Left lung (tissue), 14 donors: ENCODE measurements around the gene OR2M4. TPM values are rescaled to one million over a fixed set of nuclear protein-coding genes. Genes with fewer than 3 reads are reported as not detected.

ENCODE experiments used
- ATAC-seq: fragments of 200-7000 bp; cut with Tn5 transposase; one replicate; pipeline ENCODE4 v1.9.1; 2020; ENCODE audit warnings: moderate library complexity
- DNase-seq, 4 donors: peaks; one replicate each; pipeline ENCODE4 v3.0.0-alpha.2; 2013 to 2020
- H3K27ac ChIP-seq, 2 donors: fragments of 200-600 bp; sonication (generic) in 1 of 2; one replicate each; pipeline versions ENCODE4 v1.5.0 to v1.8.0; 2020 to 2021
- H3K27me3 ChIP-seq, 2 donors: fragments of 200-600 bp; sonication (generic) in 1 of 2; one replicate each; pipeline versions ENCODE4 v1.5.0 to v1.8.0; 2020 to 2021
- H3K36me3 ChIP-seq, 2 donors: fragments of 200-600 bp; sonication (generic) in 1 of 2; one replicate each; pipeline versions ENCODE4 v1.5.0 to v1.8.0; 2020 to 2021
- H3K4me1 ChIP-seq, 2 donors: fragments of 200-600 bp; one replicate each; pipeline ENCODE4 v1.8.0; 2021
- H3K4me3 ChIP-seq, 2 donors: fragments of 200-600 bp; sonication (generic) in 1 of 2; one replicate each; pipeline versions ENCODE4 v1.5.0 to v1.8.0; 2020 to 2021; ENCODE audit warnings: mild to moderate bottlenecking in 1 of 2
- H3K9me3 ChIP-seq, 2 donors: fragments of 200-600 bp; sonication (generic) in 1 of 2; one replicate each; pipeline versions ENCODE4 v1.5.0 to v1.8.0; 2020 to 2021
- CTCF ChIP-seq, 2 donors: fragments of 200-600 bp; sonication (generic) in 1 of 2; IDR thresholded peaks; one replicate each; pipeline versions ENCODE4 v1.5.0 to v1.8.0; 2021; ENCODE audit warnings: antibody characterized with exemption in 2 of 2
- intact Hi-C, 2 donors: fragments of 100-400 bp; cut with DNase I; formaldehyde crosslinking; loops; one replicate each; pipeline versions ENCODE4 v1.11.2 to v1.14.2; 2022
- long read RNA-seq, 12 donors: library from polyadenylated mRNA in 2 of 12; unstranded in 2 of 12; transcript quantifications; one replicate each; pipeline ENCODE4 v2.0.0 and lab custom pipeline, GENCODE V29; 2019 to 2026
- polyA plus RNA-seq, 6 donors: library from polyadenylated mRNA; unstranded; fragments of 120-200 nt; gene quantifications; one replicate each; pipeline ENCODE4 v1.2.1, GENCODE V29; 2013; ENCODE audit not compliant: insufficient read length in 6 of 6
- total RNA-seq, 2 donors: library from RNA; stranded (reverse); fragmentation: NEBNext Ultra II Directional; extraction: Animal tissue kit (Norgen Biotek cat#: 25700); gene quantifications; one replicate each; pipeline ENCODE4 v1.2.1, GENCODE V29; 2021
- donor health status: DM: no; HTN: yes; CAD: no.
- donor health status: DM: no; HTN: no; CAD: no.

The OR2M4 gene
- not detected for total RNA-seq
- under 1 TPM; 0.04 to 0.12 (median 0.08) TPM for polyA plus RNA-seq
- long read RNA-seq, donor 1 = 0 reads
- long read RNA-seq, donor 2 = 0 reads
- long read RNA-seq, donor 3 = 0 reads
- long read RNA-seq, donor 4 = 0 reads
- long read RNA-seq, donor 5 = 0 reads
- long read RNA-seq, donor 6 = 0 reads
- long read RNA-seq, donor 7 = 0 reads
- long read RNA-seq, donor 8 = 0 reads
- long read RNA-seq, donor 9 = 0 reads
- long read RNA-seq, donor 10 = 0 reads
- long read RNA-seq, donor 11 = 0 reads
- long read RNA-seq, donor 12 = 0 reads

- Histone ChIP-seq H3K4me3 (no peak within 1 kb of the TSS), H3K36me3 (no peaks in the 10 kb centered on the region), H3K9me3 (peaks cover 0 to 13% of the 10 kb centered on the region in 2 donors), H3K4me1 (no peaks in the 10 kb centered on the region), H3K27me3 (no peaks in the 10 kb centered on the region), H3K27ac (no peak within 1 kb of the TSS)
- no peak for DNase-seq
- intact Hi-C loops = no loop called here
- no peak for TF ChIP-seq CTCF (IDR thresholded peaks at IDR 0.05)
- no peak for ATAC-seq
Observed at GRCh38 chr1:248231117-248231516, at the start of gene OR2M4. Gene OR2M4, plus strand, starts transcription at chr1:248231417. Its CDS starts 7,512 bp downstream, at chr1:248238929.

GRCh38 chr1:248183996-248184395 is 47.2 kb upstream of the OR2M4 start:
- no peak overlapping the region for H3K4me3 ChIP-seq
- DNase-seq (no peak), ATAC-seq (no peak)
- H3K4me1 ChIP-seq = no peaks in the 10 kb centered on the region
- no peaks in the 10 kb centered on the region for H3K27me3 ChIP-seq
- H3K9me3 ChIP-seq = peaks cover 0 to 10% of the 10 kb centered on the region in 2 donors
- no peaks in the 10 kb centered on the region for H3K36me3 ChIP-seq
- no peak overlapping the region for H3K27ac ChIP-seq
- intact Hi-C loops = no loop called here
- TF ChIP-seq CTCF (IDR thresholded peaks at IDR 0.05) = no peak

GRCh38 chr1:248187363-248187762 is 43.9 kb upstream of the OR2M4 start:
- DNase-seq = no peak
- no peaks in the 10 kb centered on the region for H3K36me3 ChIP-seq
- no peak for TF ChIP-seq CTCF (IDR thresholded peaks at IDR 0.05)
- intact Hi-C loops = no loop called here
- no peaks in the 10 kb centered on the region for H3K4me1 ChIP-seq
- no peaks in the 10 kb centered on the region for H3K27me3 ChIP-seq
- no peak overlapping the region for H3K27ac ChIP-seq
- H3K4me3 ChIP-seq = no peak overlapping the region
- ATAC-seq = no peak
- H3K9me3 ChIP-seq = peaks cover 0 to 16% of the 10 kb centered on the region in 2 donors

- peaks cover 0 to 21% of the 10 kb centered on the region in 2 donors for H3K9me3 ChIP-seq
- H3K36me3 ChIP-seq = no peaks in the 10 kb centered on the region
- H3K27ac ChIP-seq = no peak overlapping the region
- H3K27me3 ChIP-seq = no peaks in the 10 kb centered on the region
- intact Hi-C loops = no loop called here
- no peak for TF ChIP-seq CTCF (IDR thresholded peaks at IDR 0.05)
- H3K4me3 ChIP-seq = no peak overlapping the region
- ATAC-seq (no peak), DNase-seq (no peak)
- no peaks in the 10 kb centered on the region for H3K4me1 ChIP-seq
Observed at GRCh38 chr1:248189026-248189425, 42.2 kb upstream of the OR2M4 start.

- DNase-seq (no peak), ATAC-seq (no peak)
- peaks cover 0 to 25% of the 10 kb centered on the region in 2 donors for H3K9me3 ChIP-seq
- no peaks in the 10 kb centered on the region for H3K36me3 ChIP-seq
- TF ChIP-seq CTCF (IDR thresholded peaks at IDR 0.05) = no peak
- intact Hi-C loops = no loop called here
- no peaks in the 10 kb centered on the region for H3K27me3 ChIP-seq
- H3K4me1 ChIP-seq = no peaks in the 10 kb centered on the region
- H3K4me3 ChIP-seq = no peak overlapping the region
- H3K27ac ChIP-seq = no peak overlapping the region
Observed at GRCh38 chr1:248194117-248194516, 37.1 kb upstream of the OR2M4 start.
